Mesothelial cell of epicardium (in vitro differentiated cells): Measurements from ENCODE around the gene RBBP4. TPM values are rescaled to one million over a fixed set of nuclear protein-coding genes. Genes with fewer than 3 reads are reported as not detected.
A peak's percentile ranks its signal among the peaks of the same experiment; 100 is the strongest.

Source experiments
- DNase-seq, 2 experiments: peaks; one replicate each; pipeline ENCODE4 v3.0.0; 2021; ENCODE audit warnings: low spot score in 2 of 2; ENCODE audit not compliant: unreplicated experiment in 2 of 2
- H3K27ac Mint-ChIP-seq: 2 replicates; pipeline ENCODE4 v1.8.0; 2021; ENCODE audit warnings: mixed read lengths
- H3K27me3 Mint-ChIP-seq: 2 replicates; pipeline ENCODE4 v1.8.0; 2021; ENCODE audit warnings: low read depth, mixed read lengths
- H3K36me3 Mint-ChIP-seq: 2 replicates; pipeline ENCODE4 v1.8.0; 2021; ENCODE audit warnings: mixed read lengths
- H3K4me1 Mint-ChIP-seq: 2 replicates; pipeline ENCODE4 v1.8.0; 2021; ENCODE audit warnings: mixed read lengths
- H3K4me3 Mint-ChIP-seq: 2 replicates; pipeline ENCODE4 v1.8.0; 2021; ENCODE audit warnings: mild to moderate bottlenecking, moderate library complexity, mixed read lengths
- H3K9me3 Mint-ChIP-seq: 2 replicates; pipeline ENCODE4 v1.8.0; 2021; ENCODE audit warnings: mixed read lengths
- CTCF ChIP-seq: fragments of 200-600 bp; sonication (generic); IDR thresholded peaks from one replicate; pipeline ENCODE4 v1.5.0; 2021; ENCODE audit warnings: antibody characterized with exemption; ENCODE audit not compliant: unreplicated experiment
- total RNA-seq: library from RNA; stranded (reverse); gene quantifications from 3 replicates; pipeline ENCODE4 v1.2.1, GENCODE V29; 2021

RBBP4 gene
- total RNA-seq, 1 donor from 2014 or later = 388 TPM

GRCh38 chr1:32612189-32612881 lies 38.7 kb upstream of the RBBP4 start:
- H3K36me3 Mint-ChIP-seq = no peaks in the 10 kb centered on the region
- peak overlapping the region; percentile 17 for H3K27ac Mint-ChIP-seq
- no peaks in the 10 kb centered on the region for H3K27me3 Mint-ChIP-seq
- DNase-seq = peak; percentile 33 to 69
- H3K9me3 Mint-ChIP-seq = no peaks in the 10 kb centered on the region
- H3K4me1 Mint-ChIP-seq = peaks cover 6% of the 10 kb centered on the region
- H3K4me3 Mint-ChIP-seq = peak overlapping the region; percentile 74
- no peak for TF ChIP-seq CTCF

- Mint-ChIP-seq H3K27me3 (no peaks in the 10 kb centered on the region), H3K36me3 (peaks cover 1% of the 10 kb centered on the region), H3K27ac (peak overlapping the region; percentile 6), H3K9me3 (no peaks in the 10 kb centered on the region), H3K4me1 (peaks cover 6% of the 10 kb centered on the region), H3K4me3 (peak overlapping the region; percentile 26)
- no peak for DNase-seq
- TF ChIP-seq CTCF = no peak
These were observed 37.5 kb upstream of the RBBP4 start for GRCh38 chr1:32613472-32613871.

- peaks cover 19% of the 10 kb centered on the region for H3K36me3 Mint-ChIP-seq
- no peak overlapping the region for H3K4me3 Mint-ChIP-seq
- DNase-seq = no peak
- TF ChIP-seq CTCF = no peak
- H3K4me1 Mint-ChIP-seq = no peaks in the 10 kb centered on the region
- H3K27me3 Mint-ChIP-seq = no peaks in the 10 kb centered on the region
- no peaks in the 10 kb centered on the region for H3K9me3 Mint-ChIP-seq
- H3K27ac Mint-ChIP-seq = no peak overlapping the region
These were observed 32.3 kb upstream of the RBBP4 start for GRCh38 chr1:32618673-32619221.

- H3K27me3 Mint-ChIP-seq = no peaks in the 10 kb centered on the region
- no peaks in the 10 kb centered on the region for H3K4me1 Mint-ChIP-seq
- no peak for DNase-seq
- peak; percentile 30 for TF ChIP-seq CTCF
- H3K9me3 Mint-ChIP-seq = no peaks in the 10 kb centered on the region
- H3K4me3 Mint-ChIP-seq = no peak overlapping the region
- H3K27ac Mint-ChIP-seq = no peak overlapping the region
- H3K36me3 Mint-ChIP-seq = peaks cover 22% of the 10 kb centered on the region
These were observed 31.1 kb upstream of the RBBP4 start for GRCh38 chr1:32619701-32620485.

GRCh38 chr1:32622205-32622604 lies 28.8 kb upstream of the RBBP4 start:
- Mint-ChIP-seq H3K36me3 (peaks cover 24% of the 10 kb centered on the region), H3K9me3 (no peaks in the 10 kb centered on the region), H3K4me3 (no peak overlapping the region), H3K27ac (no peak overlapping the region), H3K27me3 (no peaks in the 10 kb centered on the region), H3K4me1 (no peaks in the 10 kb centered on the region)
- no peak for DNase-seq
- TF ChIP-seq CTCF = no peak
